ENCODE results near the gene GCLC. TPM values are rescaled to one million over a fixed set of nuclear protein-coding genes. Genes with fewer than 3 reads are reported as not detected.

The GCLC gene
- 25.8 and 37.8 TPM in 2 replicates for total RNA-seq
- total RNA-seq (2013) = 16.6 TPM
- 9.6 and 10.7 TPM in 2 replicates for polyA plus RNA-seq
- 11.8 and 12.1 TPM in 2 replicates for polyA minus RNA-seq

- POLR2A ChIA-PET = interaction anchor here (0.9 to 1.0 kb wide), 3 partner anchors 83 to 478 kb away, joined by 3 to 4 read pairs (median 4); partner anchors contain the start of gene LRRC1
Measured at GRCh38 chr6:53544470-53545308, at the start of gene GCLC. Gene GCLC (minus strand): TSS chr6:53545101. CDS start chr6:53544645, 456 bp downstream.

More at GRCh38 chr6:53544470-53545308, at the start of gene GCLC:
- Histone ChIP-seq H3K79me2 (ENCODE audit: control insufficient read depth, insufficient read depth, low read length) (peaks cover 21% of the 10 kb centered on the region), H3K9me3 (ENCODE audit: control extremely low read depth in 1 of 3, control insufficient read depth in 2 of 3, insufficient read depth in 1 of 3, low read length in 2 of 3) (peaks cover 0 to 4% (median 0%) of the 10 kb centered on the region in 3 donors), H3K27me3 (replicated peaks in 1 of 4; ENCODE audit: control extremely low read depth in 1 of 4, control insufficient read depth in 3 of 4, insufficient read depth in 4 of 4, low read length in 3 of 4) (no peaks in the 10 kb centered on the region), H3K4me1 (ENCODE audit: control insufficient read depth in 2 of 2, insufficient read depth in 2 of 2, low read length in 2 of 2) (peaks cover 22 to 32% of the 10 kb centered on the region in 2 donors), H3K27ac (ENCODE audit: low read length in 2 of 2) (peak within 1 kb of the TSS in 1 of 2 donors; percentile 68), H3K4me3 (ENCODE audit: control extremely low read depth in 1 of 5, extremely low read depth in 1 of 5, insufficient read depth in 1 of 5, low read depth in 2 of 5, low read length in 4 of 5) (peak within 1 kb of the TSS; percentile 45 to 81 (median 69)), H3K4me2 (replicated peaks; ENCODE audit: low read depth, low read length, poor library complexity, severe bottlenecking) (peak within 1 kb of the TSS; percentile 93), H3K9ac (ENCODE audit: low read length) (peak within 1 kb of the TSS; percentile 79), H2AFZ (ENCODE audit: insufficient read depth, low read depth, low read length, poor library complexity, severe bottlenecking) (peak within 1 kb of the TSS; percentile 83), H4K20me1 (ENCODE audit: control insufficient read depth, insufficient read depth, low read length, poor library complexity, severe bottlenecking) (peaks cover 14% of the 10 kb centered on the region), H3K36me3 (replicated peaks in 1 of 2; ENCODE audit: control extremely low read depth in 1 of 2, control insufficient read depth in 1 of 2, extremely low read depth in 1 of 2, insufficient read depth in 2 of 2, low read length in 1 of 2) (no peaks in the 10 kb centered on the region)
- intact Hi-C loops (cut with micrococcal nuclease) = loop anchor here (1.0 to 10.0 kb wide), 8 partner anchors 51 to 1260 kb away; partner anchors contain the start of gene MCM3
- CTCF ChIA-PET = interaction anchor here (0.6 to 2.8 kb wide), 8 partner anchors 12 to 372 kb away, joined by 3 to 26 read pairs (median 3); partner anchors contain the start of gene LRRC1
- Mint-ChIP-seq H3K4me3 (peak within 1 kb of the TSS; percentile 97), H3K9me3 (ENCODE audit: insufficient read depth) (no peaks in the 10 kb centered on the region), H3K27ac (peak within 1 kb of the TSS; percentile 93), H3K4me1 (peaks cover 52% of the 10 kb centered on the region), H3K27me3 (no peaks in the 10 kb centered on the region)
- under 1% methylated on average over 94 of the region's 105 CpGs for WGBS (ENCODE audit: insufficient coverage)
- ATAC-seq (ENCODE audit: low read depth) = peak; percentile 67
- peak; percentile 95 for DNase-seq
- TF ChIP-seq EZH2 (IDR thresholded peaks at IDR 0.05; ENCODE audit: borderline replicate concordance, insufficient read depth, low read depth, low read length, poor library complexity, severe bottlenecking) (no peak), CTCF (IDR thresholded peaks at IDR 0.05) (peak; percentile 81)

Data from B cell (primary cell).